A673 (cell line): ENCODE measurements around the gene LGALS3. TPM values are rescaled to one million over a fixed set of nuclear protein-coding genes. Genes with fewer than 3 reads are reported as not detected.

Experiments
- BruUV-seq: library from RNA; stranded (reverse); fragments of 400-500 nt; replicated peaks from 2 replicates; lab custom pipeline; 2021; lab: Mats Ljungman, UMichigan
- CTCF ChIA-PET: fragments of 300-600 bp; sonication (Branson Sonifier 250); formaldehyde crosslinking; loops from one replicate; lab custom pipeline; 2022; ENCODE audit warnings: antibody characterized with exemption; lab: Charles Lee
- POLR2A ChIA-PET: fragments of 300-600 bp; sonication (Branson Sonifier 250); formaldehyde crosslinking; loops from one replicate; lab custom pipeline; 2022; ENCODE audit warnings: antibody characterized with exemption; ENCODE audit not compliant: low non-redundant PET; lab: Charles Lee
- DNase-seq: peaks from one replicate; pipeline ENCODE4 v3.0.0-alpha.2; 2015; ENCODE audit warnings: low spot score
- H3K27ac ChIP-seq: fragments of 200-600 bp; sonication (generic); 2 replicates; pipeline ENCODE4 v1.5.1; 2016; ENCODE audit warnings: mixed run types, low read depth, mild to moderate bottlenecking, mixed read lengths, antibody characterized with exemption, low read length; ENCODE audit not compliant: poor library complexity, severe bottlenecking
- H3K27me3 ChIP-seq: fragments of 200-600 bp; sonication (generic); replicated peaks from 2 replicates; pipeline ENCODE4 v1.6.1; 2017; ENCODE audit warnings: mixed run types, low read depth, mild to moderate bottlenecking, mixed read lengths, antibody characterized with exemption, low read length; ENCODE audit not compliant: insufficient read depth, poor library complexity
- H3K36me3 ChIP-seq: fragments of 200-600 bp; sonication (generic); 2 replicates; pipeline ENCODE4 v1.6.1; 2016; ENCODE audit warnings: mixed run types, mild to moderate bottlenecking, mixed read lengths, antibody characterized with exemption, low read length; ENCODE audit not compliant: insufficient read depth, poor library complexity, severe bottlenecking
- H3K4me1 ChIP-seq: fragments of 200-600 bp; sonication (generic); 2 replicates; pipeline ENCODE4 v1.6.1; 2017; ENCODE audit warnings: mixed run types, mild to moderate bottlenecking, mixed read lengths, antibody characterized with exemption, low read length; ENCODE audit not compliant: insufficient read depth, poor library complexity, severe bottlenecking
- H3K4me3 ChIP-seq: fragments of 200-600 bp; sonication (generic); 2 replicates; pipeline ENCODE4 v1.5.1; 2016; ENCODE audit warnings: low read depth, mixed run types, mild to moderate bottlenecking, mixed read lengths, low read length; ENCODE audit not compliant: poor library complexity, severe bottlenecking
- H3K9me3 ChIP-seq: fragments of 200-600 bp; sonication (generic); 2 replicates; pipeline ENCODE4 v1.6.1; 2016; ENCODE audit warnings: mixed run types, low read depth, mild to moderate bottlenecking, mixed read lengths, antibody characterized with exemption, low read length; ENCODE audit not compliant: poor library complexity, severe bottlenecking
- EZH2 ChIP-seq: fragments of 200-600 bp; sonication (generic); IDR thresholded peaks from 2 replicates; pipeline ENCODE4 v1.6.1; 2017; ENCODE audit warnings: borderline replicate concordance, low read depth, mild to moderate bottlenecking, mixed read lengths, antibody characterized with exemption, low read length; ENCODE audit not compliant: poor library complexity, severe bottlenecking
- intact Hi-C: fragments of 100-400 bp; cut with micrococcal nuclease; formaldehyde crosslinking; loops from one replicate; pipeline ENCODE4 v1.10.0; 2022; ENCODE audit not compliant: unreplicated experiment
- total RNA-seq: library from RNA; stranded (reverse); gene quantifications from 2 replicates; pipeline ENCODE4 v1.2.3, GENCODE V29; 2021
- TF ChIP-seq, protein P1 (sequence below): fragments of 300-800, 200-600 bp; sonication (generic); conservative IDR thresholded peaks from 2 replicates; pipeline ENCODE4 v1.5.1; 2017; ENCODE audit warnings: low read depth, mild to moderate bottlenecking, antibody characterized with exemption, low read length, moderate library complexity, mixed read lengths

The LGALS3 gene
- total RNA-seq, 1 experiment from 2014 or later = 11.0 TPM

DNA sequence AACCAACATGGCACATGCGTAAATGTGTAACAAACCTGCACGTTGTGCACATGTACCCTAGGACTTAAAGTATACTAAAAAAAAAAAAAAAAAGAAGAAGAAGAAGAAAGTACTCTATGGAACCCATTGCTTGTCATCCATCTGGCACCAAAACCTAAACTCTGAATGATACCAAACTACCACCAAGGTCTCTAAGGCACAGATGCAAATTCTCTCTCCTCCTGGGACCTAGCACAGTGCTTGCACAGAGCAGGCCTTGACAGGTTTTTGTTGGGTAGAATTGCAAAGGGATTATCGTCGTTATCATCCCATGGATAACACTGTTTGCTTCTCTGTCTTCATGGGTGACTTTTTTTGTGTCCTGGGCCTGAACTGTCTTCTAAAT lies 13.2 kb upstream of the LGALS3 start:
- no peak for DNase-seq
- H3K4me3 ChIP-seq = no peak overlapping the region
- TF ChIP-seq EZH2 = no peak
- TF ChIP-seq, protein P1, sequence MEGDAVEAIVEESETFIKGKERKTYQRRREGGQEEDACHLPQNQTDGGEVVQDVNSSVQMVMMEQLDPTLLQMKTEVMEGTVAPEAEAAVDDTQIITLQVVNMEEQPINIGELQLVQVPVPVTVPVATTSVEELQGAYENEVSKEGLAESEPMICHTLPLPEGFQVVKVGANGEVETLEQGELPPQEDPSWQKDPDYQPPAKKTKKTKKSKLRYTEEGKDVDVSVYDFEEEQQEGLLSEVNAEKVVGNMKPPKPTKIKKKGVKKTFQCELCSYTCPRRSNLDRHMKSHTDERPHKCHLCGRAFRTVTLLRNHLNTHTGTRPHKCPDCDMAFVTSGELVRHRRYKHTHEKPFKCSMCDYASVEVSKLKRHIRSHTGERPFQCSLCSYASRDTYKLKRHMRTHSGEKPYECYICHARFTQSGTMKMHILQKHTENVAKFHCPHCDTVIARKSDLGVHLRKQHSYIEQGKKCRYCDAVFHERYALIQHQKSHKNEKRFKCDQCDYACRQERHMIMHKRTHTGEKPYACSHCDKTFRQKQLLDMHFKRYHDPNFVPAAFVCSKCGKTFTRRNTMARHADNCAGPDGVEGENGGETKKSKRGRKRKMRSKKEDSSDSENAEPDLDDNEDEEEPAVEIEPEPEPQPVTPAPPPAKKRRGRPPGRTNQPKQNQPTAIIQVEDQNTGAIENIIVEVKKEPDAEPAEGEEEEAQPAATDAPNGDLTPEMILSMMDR = no peak
- no TSS peak for BruUV-seq
- H3K36me3 ChIP-seq = no peaks in the 10 kb centered on the region
- CTCF ChIA-PET = no interaction called here
- POLR2A ChIA-PET = no interaction called here
- no peaks in the 10 kb centered on the region for H3K4me1 ChIP-seq
- intact Hi-C loops = no loop called here
- no peak overlapping the region for H3K27ac ChIP-seq
- no peaks in the 10 kb centered on the region for H3K27me3 ChIP-seq
- H3K9me3 ChIP-seq = no peaks in the 10 kb centered on the region

DNA sequence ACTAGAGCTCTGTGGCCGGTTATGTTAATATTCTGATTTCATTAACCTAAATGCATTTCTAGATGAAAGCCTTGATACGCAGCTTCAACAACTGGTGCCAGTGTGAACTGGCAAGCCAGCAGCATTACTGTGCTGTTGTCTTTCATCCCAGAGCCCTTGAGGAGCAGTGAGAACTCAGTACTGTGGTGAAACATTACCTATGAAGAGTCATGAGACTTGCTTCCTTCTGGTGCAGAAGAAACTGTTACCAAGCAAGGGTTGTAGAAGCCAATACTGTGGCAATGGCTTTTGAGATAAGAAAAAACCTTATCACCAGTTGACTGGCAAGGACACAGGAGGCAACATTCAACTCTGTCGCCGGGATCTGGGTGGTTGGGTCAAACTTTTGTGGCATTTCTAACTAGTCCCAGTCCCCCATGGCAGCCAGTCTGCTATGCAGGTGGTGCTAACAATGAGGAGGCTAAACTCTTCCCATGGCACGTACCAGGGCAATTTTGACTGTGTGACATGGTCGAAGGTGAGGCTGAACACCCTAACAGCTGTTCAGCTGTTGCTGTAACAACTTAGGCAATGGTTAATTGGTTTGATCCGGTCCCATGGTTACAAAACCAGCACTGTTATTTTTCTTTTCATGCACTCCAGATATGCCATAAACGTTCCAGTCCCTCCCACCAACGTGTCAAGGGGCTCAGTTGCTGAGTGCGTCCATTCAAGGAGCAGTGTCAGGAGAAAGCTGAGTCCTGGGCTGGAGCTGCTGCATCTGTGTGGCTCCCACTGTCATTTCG lies 12.6 kb upstream of the LGALS3 start:
- TF ChIP-seq, protein P1 = no peak
- no peak for TF ChIP-seq EZH2
- no peaks in the 10 kb centered on the region for H3K4me1 ChIP-seq
- DNase-seq = no peak
- intact Hi-C loops = no loop called here
- H3K27me3 ChIP-seq = no peaks in the 10 kb centered on the region
- no peaks in the 10 kb centered on the region for H3K36me3 ChIP-seq
- H3K4me3 ChIP-seq = no peak overlapping the region
- H3K9me3 ChIP-seq = no peaks in the 10 kb centered on the region
- no TSS peak for BruUV-seq
- POLR2A ChIA-PET = no interaction called here
- CTCF ChIA-PET = no interaction called here
- no peak overlapping the region for H3K27ac ChIP-seq

DNA sequence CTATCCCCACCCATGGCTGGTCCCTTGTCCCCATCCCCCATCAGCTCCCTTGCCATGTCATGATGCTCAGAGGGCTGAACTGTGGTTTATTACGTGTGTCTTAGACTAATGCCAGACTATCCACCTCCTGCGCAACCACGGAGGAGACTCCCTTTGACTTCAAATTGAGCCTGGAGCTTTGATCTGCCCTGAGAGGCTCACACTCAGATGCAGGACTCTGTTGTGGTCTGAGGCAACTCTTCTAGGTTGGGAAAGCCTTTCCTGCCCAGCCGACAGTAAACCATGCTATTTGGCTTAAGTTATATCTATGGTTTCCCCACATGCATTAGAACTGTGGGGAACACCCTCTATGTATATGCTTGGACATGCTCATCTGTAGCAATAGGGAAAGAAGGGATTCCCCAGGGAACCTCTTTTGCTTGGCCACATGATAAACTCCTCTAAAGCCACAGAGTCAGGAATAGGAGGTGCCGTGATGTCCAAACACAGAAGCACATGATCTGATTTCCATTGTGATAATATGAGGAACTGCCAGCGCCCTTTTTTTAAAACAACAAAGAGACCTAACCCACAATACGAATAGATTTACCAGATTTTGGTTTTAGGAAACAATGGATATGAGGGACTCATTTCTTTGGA lies 11.1 kb upstream of the LGALS3 start:
- no peak for DNase-seq
- ChIA-PET CTCF (no interaction called here), POLR2A (no interaction called here)
- Histone ChIP-seq H3K27ac (no peak overlapping the region), H3K4me1 (peaks cover 4% of the 10 kb centered on the region), H3K9me3 (no peaks in the 10 kb centered on the region), H3K36me3 (no peaks in the 10 kb centered on the region), H3K4me3 (no peak overlapping the region), H3K27me3 (no peaks in the 10 kb centered on the region)
- no TSS peak for BruUV-seq
- no peak for TF ChIP-seq EZH2
- TF ChIP-seq, protein P1 = no peak
- intact Hi-C loops = no loop called here
